Measurements from ENCODE around the gene C1QL4.

Gene C1QL4

GRCh38 chr12:49359671-49360070, 22.7 kb upstream of the C1QL4 start:
- peak; percentile 43 for DNase-seq (ENCODE audit: low read depth)
- TF ChIP-seq CTCF (conservative IDR thresholded peaks at IDR 0.05; ENCODE audit: control insufficient read depth, insufficient read depth, low read depth, low read length): no peak
- no peak overlapping the region for H3K4me3 ChIP-seq (ENCODE audit: control insufficient read depth, low read depth, low read length)

- TF ChIP-seq CTCF (conservative IDR thresholded peaks at IDR 0.05; ENCODE audit: control insufficient read depth, insufficient read depth, low read depth, low read length): peak; percentile 91
- peak; percentile 76 for DNase-seq (ENCODE audit: low read depth)
- no peak overlapping the region for H3K4me3 ChIP-seq (ENCODE audit: control insufficient read depth, low read depth, low read length)
Measured at GRCh38 chr12:49358483-49359141, 21.6 kb upstream of the C1QL4 start.

- TF ChIP-seq CTCF (conservative IDR thresholded peaks at IDR 0.05; ENCODE audit: control insufficient read depth, insufficient read depth, low read depth, low read length): peak; percentile 48
- peak; percentile 80 for DNase-seq (ENCODE audit: low read depth)
- H3K4me3 ChIP-seq (ENCODE audit: control insufficient read depth, low read depth, low read length): no peak overlapping the region
Measured at GRCh38 chr12:49357103-49357678, 20.2 kb upstream of the C1QL4 start.

- H3K4me3 ChIP-seq (ENCODE audit: control insufficient read depth, low read depth, low read length): no peak overlapping the region
- DNase-seq (ENCODE audit: low read depth): no peak
- no peak for TF ChIP-seq CTCF (conservative IDR thresholded peaks at IDR 0.05; ENCODE audit: control insufficient read depth, insufficient read depth, low read depth, low read length)
Measured at GRCh38 chr12:49355913-49356312, 18.9 kb upstream of the C1QL4 start.

- no peak overlapping the region for H3K4me3 ChIP-seq (ENCODE audit: control insufficient read depth, low read depth, low read length)
- TF ChIP-seq CTCF (conservative IDR thresholded peaks at IDR 0.05; ENCODE audit: control insufficient read depth, insufficient read depth, low read depth, low read length): no peak
- no peak for DNase-seq (ENCODE audit: low read depth)
Measured at GRCh38 chr12:49352351-49352750, 15.4 kb upstream of the C1QL4 start.

GRCh38 chr12:49349266-49349665, 12.3 kb upstream of the C1QL4 start:
- H3K4me3 ChIP-seq (ENCODE audit: control insufficient read depth, low read depth, low read length): no peak overlapping the region
- no peak for TF ChIP-seq CTCF (conservative IDR thresholded peaks at IDR 0.05; ENCODE audit: control insufficient read depth, insufficient read depth, low read depth, low read length)
- DNase-seq (ENCODE audit: low read depth): no peak
